Neural progenitor cell (in vitro differentiated cells): ENCODE data around the gene PLAC1.

Source experiments
- CTCF ChIP-seq: fragments of 200-600 bp; sonication (generic); IDR thresholded peaks from 2 replicates; pipeline ENCODE4 v1.5.1; 2017; ENCODE audit warnings: antibody characterized with exemption, mild to moderate bottlenecking
- EZH2 ChIP-seq: fragments of 200-600 bp; sonication (generic); IDR thresholded peaks from 2 replicates; pipeline ENCODE4 v1.6.1; 2017; ENCODE audit warnings: antibody characterized with exemption, mild to moderate bottlenecking, moderate library complexity

- TF ChIP-seq CTCF, result no peak
- TF ChIP-seq EZH2, result no peak
Observed at GRCh38 chrX:134588806-134589205, 69.5 kb downstream of the PLAC1 start.
